ENCODE results near the gene SNX25. TPM values are rescaled to one million over a fixed set of nuclear protein-coding genes. Genes with fewer than 3 reads are reported as not detected.

SNX25 gene
- total RNA-seq, 1 experiment from 2014 or later = 3.5 TPM

DNA sequence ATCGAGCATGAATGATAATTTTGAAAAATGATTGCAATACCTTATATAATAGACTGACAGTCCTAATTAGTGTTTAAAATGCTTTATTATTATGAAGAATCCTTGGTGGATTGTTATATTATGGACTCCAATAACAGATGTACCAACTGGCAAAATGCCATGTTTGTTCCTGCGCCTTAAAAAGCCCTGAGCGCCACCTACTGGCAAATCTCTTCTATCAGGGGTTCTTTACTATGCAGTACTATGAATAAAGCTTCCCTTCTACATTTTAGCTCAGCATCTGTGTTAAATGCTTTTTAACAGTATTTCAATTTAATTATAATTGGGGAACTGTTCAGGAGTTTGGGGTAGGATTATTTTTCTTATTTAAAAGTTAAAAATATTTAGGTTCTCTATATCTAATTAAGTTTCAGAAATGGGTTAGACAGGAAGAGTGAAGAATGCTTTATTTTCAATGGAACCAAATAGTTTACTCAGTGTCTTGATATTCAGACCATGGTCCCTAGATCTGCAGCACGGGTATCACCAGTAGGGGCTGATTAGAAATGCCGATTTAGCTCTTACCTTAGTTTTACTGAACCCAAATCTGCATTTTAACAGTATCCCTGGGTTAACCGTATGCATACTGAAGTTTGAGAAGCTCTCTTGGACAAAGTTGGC, 25.6 kb upstream of the SNX25 start:
- peak; percentile 91 for DNase-seq (ENCODE audit: low spot score)
- POLR2A ChIA-PET (ENCODE audit: low non-redundant PET) = no interaction called here
- intact Hi-C loops (cut with micrococcal nuclease; ENCODE audit: unreplicated experiment) = loop anchor here (5.0 kb wide), 1 partner anchor 146 kb away; no protein-coding TSS in a partner anchor
- H3K9me3 ChIP-seq (ENCODE audit: low read depth, low read length, poor library complexity, severe bottlenecking) = no peaks in the 10 kb centered on the region
- CTCF ChIA-PET = interaction anchor here (0.6 to 1.4 kb wide), 6 partner anchors 10 to 144 kb away, joined by 3 to 5 read pairs (median 4); partner anchors contain the start of genes SLC25A4 and SNX25
- peaks cover 4% of the 10 kb centered on the region for H3K36me3 ChIP-seq (ENCODE audit: insufficient read depth, low read length, poor library complexity, severe bottlenecking)
- H3K27me3 ChIP-seq (replicated peaks; ENCODE audit: insufficient read depth, low read depth, low read length, poor library complexity) = no peaks in the 10 kb centered on the region
- no peak overlapping the region for H3K27ac ChIP-seq (ENCODE audit: low read depth, low read length, poor library complexity, severe bottlenecking)
- no peak overlapping the region for H3K4me3 ChIP-seq (ENCODE audit: low read depth, low read length, poor library complexity, severe bottlenecking)
- no TSS peak for BruUV-seq (replicated peaks)
- H3K4me1 ChIP-seq (ENCODE audit: insufficient read depth, low read length, poor library complexity, severe bottlenecking) = peaks cover 17% of the 10 kb centered on the region
- TF ChIP-seq, protein P1, sequence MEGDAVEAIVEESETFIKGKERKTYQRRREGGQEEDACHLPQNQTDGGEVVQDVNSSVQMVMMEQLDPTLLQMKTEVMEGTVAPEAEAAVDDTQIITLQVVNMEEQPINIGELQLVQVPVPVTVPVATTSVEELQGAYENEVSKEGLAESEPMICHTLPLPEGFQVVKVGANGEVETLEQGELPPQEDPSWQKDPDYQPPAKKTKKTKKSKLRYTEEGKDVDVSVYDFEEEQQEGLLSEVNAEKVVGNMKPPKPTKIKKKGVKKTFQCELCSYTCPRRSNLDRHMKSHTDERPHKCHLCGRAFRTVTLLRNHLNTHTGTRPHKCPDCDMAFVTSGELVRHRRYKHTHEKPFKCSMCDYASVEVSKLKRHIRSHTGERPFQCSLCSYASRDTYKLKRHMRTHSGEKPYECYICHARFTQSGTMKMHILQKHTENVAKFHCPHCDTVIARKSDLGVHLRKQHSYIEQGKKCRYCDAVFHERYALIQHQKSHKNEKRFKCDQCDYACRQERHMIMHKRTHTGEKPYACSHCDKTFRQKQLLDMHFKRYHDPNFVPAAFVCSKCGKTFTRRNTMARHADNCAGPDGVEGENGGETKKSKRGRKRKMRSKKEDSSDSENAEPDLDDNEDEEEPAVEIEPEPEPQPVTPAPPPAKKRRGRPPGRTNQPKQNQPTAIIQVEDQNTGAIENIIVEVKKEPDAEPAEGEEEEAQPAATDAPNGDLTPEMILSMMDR (conservative IDR thresholded peaks at IDR 0.05; ENCODE audit: low read depth, low read length) = peak; percentile 91
- TF ChIP-seq EZH2 (IDR thresholded peaks at IDR 0.05; ENCODE audit: borderline replicate concordance, low read depth, low read length, poor library complexity, severe bottlenecking) = no peak

DNA sequence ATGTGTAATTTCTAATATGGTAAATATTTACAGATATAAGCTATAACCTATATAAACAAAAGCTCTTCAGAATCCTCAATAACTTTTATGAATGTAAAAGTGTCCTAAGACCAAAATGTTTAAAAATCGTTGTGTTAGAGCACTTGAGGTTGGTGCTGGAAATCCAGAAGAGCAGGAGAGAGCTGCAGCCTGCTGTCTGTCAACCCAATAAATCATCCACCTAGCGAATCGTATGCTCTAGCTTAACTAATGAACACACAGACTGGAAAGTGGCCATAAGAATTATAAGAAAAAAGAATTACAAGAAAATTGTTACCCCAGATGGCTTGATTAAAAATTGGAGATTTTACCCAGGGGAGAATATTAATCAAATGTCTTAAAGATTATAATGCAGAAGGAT, 22.6 kb upstream of the SNX25 start:
- peaks cover 17% of the 10 kb centered on the region for H3K4me1 ChIP-seq (ENCODE audit: insufficient read depth, low read length, poor library complexity, severe bottlenecking)
- ChIA-PET CTCF (interaction anchor here (0.6 kb wide), 2 partner anchors 10 to 28 kb away, joined by 3 to 4 read pairs; no protein-coding TSS in a partner anchor), POLR2A (ENCODE audit: low non-redundant PET) (no interaction called here)
- no peak for DNase-seq (ENCODE audit: low spot score)
- no peaks in the 10 kb centered on the region for H3K9me3 ChIP-seq (ENCODE audit: low read depth, low read length, poor library complexity, severe bottlenecking)
- TF ChIP-seq, protein P1 (conservative IDR thresholded peaks at IDR 0.05; ENCODE audit: low read depth, low read length) = no peak
- TF ChIP-seq EZH2 (IDR thresholded peaks at IDR 0.05; ENCODE audit: borderline replicate concordance, low read depth, low read length, poor library complexity, severe bottlenecking) = no peak
- peaks cover 29% of the 10 kb centered on the region for H3K36me3 ChIP-seq (ENCODE audit: insufficient read depth, low read length, poor library complexity, severe bottlenecking)
- BruUV-seq (replicated peaks) = no TSS peak
- H3K27me3 ChIP-seq (replicated peaks; ENCODE audit: insufficient read depth, low read depth, low read length, poor library complexity) = no peaks in the 10 kb centered on the region
- intact Hi-C loops (cut with micrococcal nuclease; ENCODE audit: unreplicated experiment) = no loop called here
- no peak overlapping the region for H3K4me3 ChIP-seq (ENCODE audit: low read depth, low read length, poor library complexity, severe bottlenecking)
- H3K27ac ChIP-seq (ENCODE audit: low read depth, low read length, poor library complexity, severe bottlenecking) = no peak overlapping the region

DNA sequence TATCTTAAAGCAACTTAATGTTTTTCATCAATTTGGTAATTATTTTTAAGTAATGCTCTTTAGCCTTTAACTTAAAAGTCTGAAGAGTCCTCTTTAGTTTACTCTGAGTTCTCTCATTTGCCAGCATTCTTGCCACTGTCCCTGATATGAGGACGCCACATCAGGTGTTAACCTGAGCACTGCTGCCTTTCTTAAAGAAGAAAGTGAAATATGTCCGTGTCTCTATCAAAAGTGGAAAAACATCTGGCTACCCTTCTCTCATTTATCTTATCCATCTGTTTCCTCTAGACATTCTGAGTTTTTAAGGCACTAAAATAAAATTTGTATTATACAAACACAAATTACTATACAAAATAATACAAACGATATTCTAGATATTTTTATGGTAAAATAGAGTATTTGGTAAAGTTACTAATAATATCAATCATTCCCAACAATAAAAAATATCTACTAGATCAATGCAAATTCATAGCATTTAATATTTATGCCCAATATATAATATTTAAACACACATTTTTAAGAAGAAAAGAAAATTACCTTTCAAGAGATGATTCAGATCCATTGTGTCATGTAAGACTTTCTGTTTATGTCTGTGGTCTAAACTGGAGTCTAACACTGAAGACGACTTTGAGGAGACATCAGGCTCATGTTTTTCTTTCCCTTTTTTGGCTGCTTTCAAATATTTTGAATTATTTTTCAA, 19.6 kb upstream of the SNX25 start:
- no peak for DNase-seq (ENCODE audit: low spot score)
- Histone ChIP-seq H3K9me3 (ENCODE audit: low read depth, low read length, poor library complexity, severe bottlenecking) (no peaks in the 10 kb centered on the region), H3K27ac (ENCODE audit: low read depth, low read length, poor library complexity, severe bottlenecking) (no peak overlapping the region), H3K36me3 (ENCODE audit: insufficient read depth, low read length, poor library complexity, severe bottlenecking) (peaks cover 29% of the 10 kb centered on the region), H3K27me3 (replicated peaks; ENCODE audit: insufficient read depth, low read depth, low read length, poor library complexity) (no peaks in the 10 kb centered on the region), H3K4me1 (ENCODE audit: insufficient read depth, low read length, poor library complexity, severe bottlenecking) (peaks cover 11% of the 10 kb centered on the region), H3K4me3 (ENCODE audit: low read depth, low read length, poor library complexity, severe bottlenecking) (no peak overlapping the region)
- ChIA-PET POLR2A (ENCODE audit: low non-redundant PET) (no interaction called here), CTCF (no interaction called here)
- BruUV-seq (replicated peaks) = no TSS peak
- intact Hi-C loops (cut with micrococcal nuclease; ENCODE audit: unreplicated experiment) = no loop called here
- no peak for TF ChIP-seq EZH2 (IDR thresholded peaks at IDR 0.05; ENCODE audit: borderline replicate concordance, low read depth, low read length, poor library complexity, severe bottlenecking)
- TF ChIP-seq, protein P1 (conservative IDR thresholded peaks at IDR 0.05; ENCODE audit: low read depth, low read length) = no peak

Measured in A673 (cell line).